Germinal center (tissue), 1 donor: ENCODE results near the gene GCK.
"Not testable (repeated sequence)": the region's sequence is repeated elsewhere in the genome, so short reads cannot be mapped to it uniquely, and the experiment has no call there.

ENCODE experiments used
- DNase-seq: peaks from one replicate; pipeline ENCODE4 v3.0.0; 2012; ENCODE audit warnings: mixed read lengths, low spot score

Gene GCK

DNA sequence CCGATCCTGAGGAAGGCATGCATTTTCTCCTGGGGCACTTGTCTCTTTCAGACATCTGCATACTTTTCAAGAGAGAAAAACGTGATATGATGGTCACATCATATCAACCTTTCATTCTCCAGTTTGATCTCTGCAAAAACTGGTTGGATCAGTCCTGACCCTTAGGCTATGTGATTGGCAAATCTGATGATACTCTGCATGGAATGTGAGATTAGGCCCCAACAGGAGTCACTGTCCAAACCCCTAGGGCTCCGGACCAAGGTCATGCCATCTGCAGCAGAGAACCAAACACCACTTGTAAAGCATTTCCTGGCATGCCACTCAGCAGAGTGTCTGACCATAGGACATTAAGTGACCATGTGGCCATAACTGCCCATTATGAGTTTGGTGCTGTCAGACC lies 8.6 kb downstream of the GCK start:
- no peak for DNase-seq

DNA sequence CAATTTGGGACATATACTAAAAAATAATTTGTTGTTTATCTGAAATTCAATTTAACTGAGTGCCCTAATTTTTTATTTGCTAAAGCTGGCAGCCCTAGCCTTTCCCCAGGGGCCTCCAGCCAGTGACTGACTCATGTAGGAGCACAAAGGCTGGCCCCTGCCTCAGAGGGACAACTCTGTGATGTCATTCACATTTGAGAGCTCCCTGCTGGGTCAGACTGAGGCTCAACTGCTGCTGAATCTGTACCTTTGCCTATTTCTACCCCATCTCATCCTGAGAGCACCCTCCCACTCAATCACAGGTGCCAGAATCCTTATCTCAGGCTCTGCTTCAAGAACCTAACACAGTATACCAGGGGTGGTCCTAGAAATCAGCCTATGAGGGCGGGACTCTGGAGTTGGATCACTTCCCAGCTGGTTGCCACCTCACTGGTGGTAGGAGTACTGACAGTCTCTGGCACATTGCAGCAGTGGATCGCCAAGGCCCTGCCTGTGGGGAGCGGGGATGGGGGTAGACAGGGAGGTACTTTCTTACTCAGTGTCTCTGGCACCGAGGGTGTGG lies 11.6 kb downstream of the GCK start:
- no peak for DNase-seq

- DNase-seq = no peak
Measured at GRCh38 chr7:44176486-44176885, 12.8 kb downstream of the GCK start.

- no peak for DNase-seq
Measured at GRCh38 chr7:44175730-44176129, 13.5 kb downstream of the GCK start.

GRCh38 chr7:44174694-44174948 lies 14.6 kb downstream of the GCK start:
- DNase-seq = not testable (repeated sequence)

DNA sequence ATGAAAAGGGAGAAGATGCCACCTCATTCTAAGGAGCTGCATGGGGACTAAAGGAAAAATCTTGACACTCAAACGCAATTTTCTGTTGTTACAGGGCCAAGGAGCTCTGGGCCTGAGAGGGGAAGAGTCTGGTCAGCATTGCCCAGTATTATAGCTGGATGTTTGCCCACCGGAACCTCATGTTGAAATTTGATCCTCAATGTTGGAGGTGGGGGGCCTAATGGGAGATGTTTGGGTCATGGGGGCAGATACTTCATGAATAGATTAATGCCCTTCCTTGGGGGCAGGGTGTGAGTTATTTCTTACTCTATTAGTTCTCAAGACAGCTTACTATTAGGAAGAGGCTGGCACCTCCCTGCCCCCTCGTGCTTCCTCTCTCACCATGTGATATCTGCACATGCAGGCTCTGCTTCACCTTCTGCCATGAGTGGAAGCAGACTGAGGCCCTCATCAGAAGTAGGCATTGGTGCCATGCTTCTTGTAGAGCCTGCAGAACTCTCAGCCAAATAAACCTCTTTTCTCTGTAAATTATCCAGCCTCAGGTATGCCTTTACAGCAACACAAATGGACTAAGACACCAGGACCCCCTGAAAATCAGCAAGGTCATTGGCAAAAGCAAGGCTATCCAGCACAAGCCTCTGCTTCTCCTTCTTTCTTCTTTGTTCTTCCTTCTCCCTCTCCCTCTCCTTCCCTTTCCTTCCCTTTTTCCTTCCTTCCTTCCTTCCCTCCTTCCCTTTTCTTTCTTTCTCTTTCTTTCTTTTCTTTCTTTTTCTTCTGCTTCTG lies 15.1 kb downstream of the GCK start:
- DNase-seq = no peak

DNA sequence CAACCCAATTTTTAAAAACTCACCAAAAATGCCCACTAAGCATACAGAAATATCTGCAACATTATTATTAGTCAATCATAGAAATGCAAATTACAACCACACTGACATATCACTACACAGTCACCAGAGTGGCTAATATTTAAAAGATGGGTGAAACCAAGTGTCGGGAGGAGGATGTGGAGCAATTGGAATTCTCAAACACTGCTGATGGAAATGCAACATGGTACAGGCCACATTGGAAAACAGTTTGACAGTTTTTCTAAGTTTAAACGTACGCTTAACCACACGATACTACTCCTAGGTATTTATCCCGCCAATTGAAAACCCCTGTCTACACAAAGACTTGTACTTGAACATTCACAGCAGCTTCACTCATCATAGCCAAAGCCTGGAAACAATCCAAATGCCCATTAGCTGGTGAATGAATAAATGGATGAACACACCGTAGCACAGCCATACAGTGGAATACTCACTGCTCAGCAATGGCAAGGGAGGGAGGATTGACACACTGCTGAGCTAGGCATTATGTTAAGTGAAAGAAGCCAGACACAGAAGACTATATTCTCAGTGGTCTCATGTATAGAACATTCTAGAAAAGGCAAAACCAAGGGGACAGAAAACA lies 16.3 kb downstream of the GCK start:
- no peak for DNase-seq

- no peak for DNase-seq
Measured at GRCh38 chr7:44172352-44172751, 16.9 kb downstream of the GCK start.

- not testable (repeated sequence) for DNase-seq
Measured at GRCh38 chr7:44171901-44172300, 17.3 kb downstream of the GCK start.

GRCh38 chr7:44167920-44168319 lies 21.3 kb downstream of the GCK start:
- no peak for DNase-seq

- no peak for DNase-seq
Measured at GRCh38 chr7:44163591-44163990, 25.6 kb downstream of the GCK start.

GRCh38 chr7:44162785-44163395 lies 26.3 kb downstream of the GCK start:
- DNase-seq = no peak

DNA sequence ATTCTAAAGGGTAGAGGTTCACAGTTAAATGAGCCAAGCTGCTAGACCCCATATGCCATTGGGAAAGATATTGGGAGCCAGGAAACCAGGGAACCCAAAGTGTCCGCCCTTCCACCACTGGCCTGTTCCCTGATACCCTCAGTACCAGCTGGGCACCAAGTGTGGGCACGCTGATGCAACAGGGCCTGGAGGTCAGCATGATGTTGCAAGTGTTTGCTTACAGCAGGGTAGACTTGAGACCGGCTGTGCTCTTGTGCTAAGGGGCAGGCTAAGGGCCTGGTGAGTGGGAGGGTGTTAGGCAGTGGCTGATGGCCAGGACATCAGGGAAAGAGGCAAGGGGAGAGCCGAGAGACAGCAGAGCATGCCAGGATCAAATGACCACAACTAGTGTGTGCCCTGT lies 27.1 kb downstream of the GCK start:
- DNase-seq = no peak

GRCh38 chr7:44161371-44161770 lies 27.9 kb downstream of the GCK start:
- DNase-seq = no peak

DNA sequence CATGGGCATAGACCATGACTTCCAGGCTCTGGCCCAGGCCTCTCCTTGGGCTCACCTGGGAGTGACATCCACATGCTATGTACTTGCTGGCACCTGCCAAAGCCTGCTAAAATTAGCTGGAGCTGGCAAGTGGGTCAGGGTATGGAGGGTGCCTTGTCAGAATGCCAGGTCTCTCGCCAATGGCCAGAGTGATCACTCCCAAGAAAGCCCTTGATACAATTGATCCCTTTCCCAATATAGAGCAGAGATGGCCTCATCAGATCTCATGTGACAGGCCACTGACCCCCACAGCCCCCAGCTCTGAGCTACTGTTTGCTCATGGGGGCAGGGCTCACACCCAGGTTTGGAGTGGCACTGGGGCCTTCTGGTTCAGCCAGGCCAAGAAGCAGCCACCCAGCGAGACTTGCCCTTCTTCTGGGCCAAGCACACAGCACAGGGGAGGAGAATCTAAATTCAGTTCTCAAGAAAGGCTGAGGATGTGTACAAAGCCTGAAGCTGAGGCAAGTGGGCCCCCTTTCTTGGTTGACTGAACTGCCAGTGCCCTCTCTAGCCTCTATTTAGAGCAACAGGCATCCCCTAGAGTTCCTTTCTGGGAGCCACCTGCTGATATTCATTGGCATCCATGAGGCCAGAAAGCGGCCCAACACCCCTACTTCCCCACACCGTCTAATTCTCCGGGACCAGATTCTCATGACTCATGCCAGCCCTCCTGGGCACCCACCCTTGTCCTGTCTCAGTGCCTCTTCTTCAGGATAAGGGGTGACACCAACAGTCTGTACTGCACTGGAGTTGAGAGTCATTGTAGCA lies 29.2 kb downstream of the GCK start:
- no peak for DNase-seq

DNA sequence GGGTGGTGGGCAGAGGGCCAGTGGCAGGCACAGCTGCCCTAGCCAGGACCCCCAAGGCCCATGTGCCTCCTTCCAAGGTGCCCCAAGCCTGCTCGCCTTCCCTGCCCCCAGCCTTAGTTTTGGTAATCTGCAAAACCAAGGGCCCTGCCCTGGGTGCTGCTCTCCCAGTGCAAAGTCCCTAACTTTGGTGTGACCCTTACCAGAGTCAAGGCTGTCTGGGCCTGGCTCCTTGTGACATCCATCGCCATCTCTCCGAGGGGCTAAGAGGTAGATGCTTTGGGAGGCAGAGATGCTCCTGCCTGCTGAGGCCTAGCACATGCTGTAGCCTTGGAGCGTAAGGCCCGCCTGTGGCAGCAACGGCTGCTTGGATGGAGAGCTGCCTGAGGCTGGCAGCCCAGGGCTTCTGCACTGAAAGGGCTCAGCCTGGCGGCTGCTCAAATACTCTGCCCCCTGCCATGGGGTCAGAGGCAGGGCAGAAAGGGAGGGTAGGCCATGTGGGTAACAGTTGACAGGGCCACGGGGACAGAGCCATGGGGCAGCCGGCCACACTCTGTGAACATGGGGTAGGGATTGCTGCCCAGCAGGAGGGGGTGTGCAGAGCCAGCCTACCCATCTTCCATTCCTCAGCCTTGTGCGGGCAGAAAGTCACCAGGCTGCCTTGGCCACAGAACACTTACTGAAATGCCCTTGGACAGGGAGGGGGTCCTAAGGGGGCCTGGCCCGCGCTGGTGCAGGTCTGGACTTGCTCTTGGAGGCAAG lies 30.2 kb downstream of the GCK start:
- DNase-seq = no peak

DNA sequence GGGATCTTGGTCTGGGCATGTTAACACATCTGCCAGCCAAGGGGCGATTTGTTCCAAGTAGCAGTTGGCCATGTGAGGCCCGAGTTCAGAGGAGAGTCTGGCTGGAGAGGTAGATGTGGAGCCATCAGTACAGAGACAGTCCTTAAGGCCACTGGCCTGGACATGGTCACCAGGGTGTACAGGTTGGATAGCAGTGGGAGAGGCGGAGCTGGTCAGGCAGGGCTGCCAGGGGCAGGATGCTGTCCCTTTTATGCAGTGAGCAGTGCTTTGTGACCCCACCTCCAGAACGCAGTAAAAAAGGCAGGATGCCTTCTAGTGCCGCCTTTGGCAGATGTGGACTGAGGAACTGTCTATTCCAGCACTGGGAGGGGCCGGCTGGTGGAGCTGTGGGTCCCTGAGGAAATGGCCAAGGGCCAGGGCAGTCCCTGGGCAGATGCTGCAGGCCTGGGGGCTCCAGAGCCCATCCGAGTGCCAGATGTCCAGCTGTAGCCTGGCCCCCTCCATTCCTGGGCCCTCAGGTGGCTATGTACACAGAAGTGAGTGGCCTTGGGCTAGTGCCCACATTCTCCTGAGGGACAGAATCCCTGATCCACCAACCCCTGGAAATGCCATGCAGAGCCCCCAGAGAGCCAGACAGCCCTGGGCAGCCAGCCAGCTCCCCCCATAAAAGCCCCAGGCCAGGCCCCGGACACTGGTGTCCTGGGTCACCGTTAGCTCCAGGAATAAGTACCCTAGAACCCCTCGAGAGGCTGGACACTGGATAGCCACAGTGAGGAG lies 31.0 kb downstream of the GCK start:
- DNase-seq = no peak

- no peak for DNase-seq
Measured at GRCh38 chr7:44157116-44158080, 31.8 kb downstream of the GCK start.

- no peak for DNase-seq
Measured at GRCh38 chr7:44156453-44157010, 32.7 kb downstream of the GCK start.
